Measurements from ENCODE around the gene DYNLT3.

DNA sequence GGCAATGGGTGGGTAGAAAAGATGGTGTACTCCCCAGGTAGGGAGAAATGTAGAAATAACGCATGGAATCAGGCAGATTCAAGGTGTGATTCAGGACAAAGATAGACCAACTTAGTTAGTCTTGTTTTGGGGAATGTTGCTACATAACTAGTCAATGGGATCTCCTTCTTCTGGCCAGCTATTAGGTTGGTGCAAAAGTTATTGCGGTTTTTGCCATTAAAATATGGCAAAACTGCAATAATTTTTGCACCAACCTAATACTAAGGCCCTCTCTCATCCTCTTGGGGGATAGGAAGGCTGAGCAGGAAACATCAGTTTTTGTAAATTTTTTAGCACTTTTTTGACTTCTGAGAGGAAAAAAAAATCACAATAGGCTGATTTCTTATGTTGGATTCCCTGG lies 44.3 kb downstream of the DYNLT3 start:
- TF ChIP-seq POLR2AphosphoS5 (IDR thresholded peaks at IDR 0.05; ENCODE audit: low read depth, low read length) (no peak), POLR2A (IDR thresholded peaks at IDR 0.05; ENCODE audit: low read depth, low read length) (no peak), TAF1 (IDR thresholded peaks at IDR 0.05; ENCODE audit: borderline replicate concordance, low read depth, low read length) (no peak)

Measured in GM12892 (cell line).